WTC11 (cell line): Measurements from ENCODE around the gene RIMBP2.

Experiments used
- ATF2 ChIP-seq: sonication (generic); formaldehyde crosslinking; IDR thresholded peaks from 2 replicates; pipeline ENCODE4 v1.8.1; 2022; ENCODE audit warnings: low read depth, missing genetic modification reagents, borderline replicate concordance
- CTCF ChIP-seq: fragments of 200-600 bp; IDR thresholded peaks from 2 replicates; pipeline ENCODE4 v1.8.0; 2022; ENCODE audit warnings: antibody characterized with exemption

GRCh38 chr12:130595566-130595965, 120.5 kb downstream of the RIMBP2 start:
- TF ChIP-seq ATF2 (no peak), CTCF (no peak)
